MCF 10A (cell line): Measurements from ENCODE around the gene SELENOF. TPM values are rescaled to one million over a fixed set of nuclear protein-coding genes. Genes with fewer than 3 reads are reported as not detected.

Source experiments
- BruUV-seq: library from RNA; stranded (reverse); fragments of 400-500 nt; replicated peaks from 2 replicates; lab custom pipeline; 2021; lab: Mats Ljungman, UMichigan
- CTCF ChIA-PET: fragments of 300-600 bp; sonication (Branson Sonifier 250); formaldehyde crosslinking; extraction: SDS; loops from one replicate; lab custom pipeline; 2021; ENCODE audit warnings: antibody characterized with exemption, inconsistent platforms; lab: Yijun Ruan, JAX
- POLR2A ChIA-PET: fragments of 300-600, 350-650 bp; sonication (Branson Sonifier 250); formaldehyde crosslinking; extraction: SDS; loops from one replicate; lab custom pipeline; 2020; ENCODE audit warnings: antibody characterized with exemption, inconsistent platforms; lab: Yijun Ruan, JAX
- DNase-seq: peaks from one replicate; pipeline ENCODE4 v3.0.0-alpha.2; 2018; ENCODE audit not compliant: unreplicated experiment
- H3K27ac Mint-ChIP-seq: one replicate; pipeline ENCODE4 v1.8.0; 2022; ENCODE audit warnings: mild to moderate bottlenecking, low read depth, mixed read lengths; ENCODE audit not compliant: unreplicated experiment
- H3K27me3 Mint-ChIP-seq: one replicate; pipeline ENCODE4 v1.8.0; 2022; ENCODE audit warnings: mixed read lengths; ENCODE audit not compliant: insufficient read depth, unreplicated experiment
- H3K36me3 Mint-ChIP-seq: one replicate; pipeline ENCODE4 v1.8.0; 2022; ENCODE audit warnings: mild to moderate bottlenecking, moderate library complexity, mixed read lengths; ENCODE audit not compliant: insufficient read depth, unreplicated experiment
- H3K4me1 Mint-ChIP-seq: one replicate; pipeline ENCODE4 v1.8.0; 2022; ENCODE audit warnings: mixed read lengths; ENCODE audit not compliant: insufficient read depth, unreplicated experiment
- H3K4me3 Mint-ChIP-seq: one replicate; pipeline ENCODE4 v1.8.0; 2022; ENCODE audit warnings: mild to moderate bottlenecking, moderate library complexity, mixed read lengths; ENCODE audit not compliant: unreplicated experiment
- H3K9me3 Mint-ChIP-seq: one replicate; pipeline ENCODE4 v1.8.0; 2022; ENCODE audit warnings: mixed read lengths; ENCODE audit not compliant: unreplicated experiment
- intact Hi-C: fragments of 100-400 bp; cut with micrococcal nuclease; formaldehyde crosslinking; loops from 2 replicates; pipeline ENCODE4 v1.14.1; 2022
- total RNA-seq: library from RNA; stranded (reverse); gene quantifications from 2 replicates; pipeline ENCODE4 v1.2.3, GENCODE V29; 2022
- TF ChIP-seq, protein P1 (sequence below): fragments of 200-600 bp; IDR thresholded peaks from one replicate; pipeline ENCODE4 v1.8.0; 2022; ENCODE audit warnings: antibody characterized with exemption, mild to moderate bottlenecking; ENCODE audit not compliant: unreplicated experiment

Gene SELENOF
- total RNA-seq, 1 experiment from 2014 or later: 227 TPM

GRCh38 chr1:86846164-86846647 is 67.7 kb downstream of the SELENOF start:
- Mint-ChIP-seq H3K27me3 (no peaks in the 10 kb centered on the region), H3K4me3 (no peak overlapping the region), H3K9me3 (peaks cover 21% of the 10 kb centered on the region), H3K36me3 (no peaks in the 10 kb centered on the region), H3K4me1 (peaks cover 27% of the 10 kb centered on the region), H3K27ac (peak overlapping the region; percentile 54)
- no TSS peak for BruUV-seq
- POLR2A ChIA-PET: interaction anchor here (0.8 to 2.1 kb wide), 7 partner anchors 58 to 152 kb away, joined by 3 to 9 read pairs (median 4); partner anchors contain the start of genes HS2ST1, SELENOF and SH3GLB1
- TF ChIP-seq, protein P1, sequence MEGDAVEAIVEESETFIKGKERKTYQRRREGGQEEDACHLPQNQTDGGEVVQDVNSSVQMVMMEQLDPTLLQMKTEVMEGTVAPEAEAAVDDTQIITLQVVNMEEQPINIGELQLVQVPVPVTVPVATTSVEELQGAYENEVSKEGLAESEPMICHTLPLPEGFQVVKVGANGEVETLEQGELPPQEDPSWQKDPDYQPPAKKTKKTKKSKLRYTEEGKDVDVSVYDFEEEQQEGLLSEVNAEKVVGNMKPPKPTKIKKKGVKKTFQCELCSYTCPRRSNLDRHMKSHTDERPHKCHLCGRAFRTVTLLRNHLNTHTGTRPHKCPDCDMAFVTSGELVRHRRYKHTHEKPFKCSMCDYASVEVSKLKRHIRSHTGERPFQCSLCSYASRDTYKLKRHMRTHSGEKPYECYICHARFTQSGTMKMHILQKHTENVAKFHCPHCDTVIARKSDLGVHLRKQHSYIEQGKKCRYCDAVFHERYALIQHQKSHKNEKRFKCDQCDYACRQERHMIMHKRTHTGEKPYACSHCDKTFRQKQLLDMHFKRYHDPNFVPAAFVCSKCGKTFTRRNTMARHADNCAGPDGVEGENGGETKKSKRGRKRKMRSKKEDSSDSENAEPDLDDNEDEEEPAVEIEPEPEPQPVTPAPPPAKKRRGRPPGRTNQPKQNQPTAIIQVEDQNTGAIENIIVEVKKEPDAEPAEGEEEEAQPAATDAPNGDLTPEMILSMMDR: no peak
- intact Hi-C loops: no loop called here
- peak; percentile 92 for DNase-seq
- CTCF ChIA-PET: interaction anchor here (0.7 to 1.4 kb wide), 4 partner anchors 12 to 194 kb away, joined by 3 to 6 read pairs (median 4); no protein-coding TSS in a partner anchor

DNA sequence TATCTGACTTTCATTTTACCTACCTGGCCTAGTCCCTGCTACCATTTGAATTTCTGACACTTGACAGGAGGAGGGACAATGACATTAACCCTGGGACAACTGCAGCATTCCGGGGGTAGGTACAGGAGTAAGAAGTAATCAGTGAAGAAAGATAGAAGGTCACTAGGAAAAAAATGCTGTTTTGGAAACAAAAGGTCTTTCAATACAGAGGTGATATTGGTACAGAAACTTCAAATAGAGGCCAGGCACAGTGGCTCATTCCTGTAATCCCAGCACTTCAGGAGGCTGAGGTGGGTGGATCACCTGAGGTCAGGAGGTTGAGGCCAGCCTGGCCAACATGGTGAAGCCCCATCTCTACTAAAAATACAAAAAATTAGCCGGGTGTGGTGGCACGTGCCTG is 68.4 kb downstream of the SELENOF start:
- H3K27ac Mint-ChIP-seq: peak overlapping the region; percentile 54
- BruUV-seq: no TSS peak
- peaks cover 21% of the 10 kb centered on the region for H3K9me3 Mint-ChIP-seq
- ChIA-PET CTCF (interaction anchor here (0.6 to 1.4 kb wide), 3 partner anchors 12 to 120 kb away, joined by 3 to 6 read pairs (median 4); no protein-coding TSS in a partner anchor), POLR2A (interaction anchor here (1.2 to 2.1 kb wide), 4 partner anchors 64 to 72 kb away, joined by 4 to 9 read pairs (median 6); partner anchors contain the start of genes HS2ST1 and SELENOF)
- no peaks in the 10 kb centered on the region for H3K36me3 Mint-ChIP-seq
- DNase-seq: no peak
- no peak overlapping the region for H3K4me3 Mint-ChIP-seq
- TF ChIP-seq, protein P1: no peak
- H3K27me3 Mint-ChIP-seq: no peaks in the 10 kb centered on the region
- intact Hi-C loops: no loop called here
- H3K4me1 Mint-ChIP-seq: peaks cover 27% of the 10 kb centered on the region

DNA sequence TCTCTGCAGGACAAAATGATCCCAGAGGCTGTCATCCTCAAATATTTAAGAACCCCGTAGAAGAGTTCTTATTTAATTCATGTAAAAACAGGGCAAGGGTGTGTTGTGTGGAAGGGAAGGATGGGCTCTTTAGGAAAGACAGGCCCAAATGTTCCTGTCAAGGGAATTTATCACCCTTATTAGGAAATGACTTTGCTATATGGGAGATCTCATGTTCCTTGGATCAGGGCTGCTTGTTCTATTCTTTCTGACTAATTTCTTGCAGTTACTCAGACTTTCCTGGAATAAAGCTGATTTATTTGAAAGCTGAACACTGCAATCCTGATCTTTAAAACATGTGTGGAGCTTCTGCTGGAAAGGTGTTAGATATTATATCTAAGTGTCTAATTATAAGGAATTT is 72.8 kb downstream of the SELENOF start:
- no peaks in the 10 kb centered on the region for H3K27me3 Mint-ChIP-seq
- ChIA-PET CTCF (interaction anchor here (0.7 kb wide), 1 partner anchor 1688 kb away, joined by 3 read pairs; no protein-coding TSS in a partner anchor), POLR2A (no interaction called here)
- H3K27ac Mint-ChIP-seq: no peak overlapping the region
- peaks cover 16% of the 10 kb centered on the region for H3K4me1 Mint-ChIP-seq
- no peak for DNase-seq
- BruUV-seq: no TSS peak
- H3K4me3 Mint-ChIP-seq: no peak overlapping the region
- H3K36me3 Mint-ChIP-seq: no peaks in the 10 kb centered on the region
- intact Hi-C loops: no loop called here
- H3K9me3 Mint-ChIP-seq: no peaks in the 10 kb centered on the region
- TF ChIP-seq, protein P1: no peak

GRCh38 chr1:86833461-86834215 is 80.3 kb downstream of the SELENOF start:
- peak; percentile 91 for DNase-seq
- intact Hi-C loops: loop anchor here (1.0 to 2.0 kb wide), 5 partner anchors 52 to 251 kb away; partner anchors contain the start of genes HS2ST1 and SELENOF
- CTCF ChIA-PET: interaction anchor here (0.6 to 5.4 kb wide), 34 partner anchors 8 to 477 kb away, joined by 3 to 39 read pairs (median 3); partner anchors contain the start of genes HS2ST1 and SELENOF
- POLR2A ChIA-PET: interaction anchor here (0.6 to 1.8 kb wide), 7 partner anchors 80 to 254 kb away, joined by 3 to 6 read pairs (median 3); partner anchors contain the start of genes HS2ST1 and SELENOF
- TF ChIP-seq, protein P1: peak; percentile 51
- Mint-ChIP-seq H3K4me1 (peaks cover 16% of the 10 kb centered on the region), H3K9me3 (no peaks in the 10 kb centered on the region), H3K4me3 (no peak overlapping the region), H3K27me3 (no peaks in the 10 kb centered on the region), H3K27ac (no peak overlapping the region), H3K36me3 (no peaks in the 10 kb centered on the region)
- no TSS peak for BruUV-seq
